GM12892 (cell line): ENCODE measurements around the gene VSIG10L2.

Experiments used
- POLR2A ChIP-seq: IDR thresholded peaks from 2 replicates; pipeline ENCODE4 v1.6.1; 2011; ENCODE audit warnings: low read depth, low read length, control low read depth
- TAF1 ChIP-seq: IDR thresholded peaks from 2 replicates; pipeline ENCODE4 v1.6.1; 2011; ENCODE audit warnings: low read depth, mild to moderate bottlenecking, control low read depth, low read length, borderline replicate concordance

DNA sequence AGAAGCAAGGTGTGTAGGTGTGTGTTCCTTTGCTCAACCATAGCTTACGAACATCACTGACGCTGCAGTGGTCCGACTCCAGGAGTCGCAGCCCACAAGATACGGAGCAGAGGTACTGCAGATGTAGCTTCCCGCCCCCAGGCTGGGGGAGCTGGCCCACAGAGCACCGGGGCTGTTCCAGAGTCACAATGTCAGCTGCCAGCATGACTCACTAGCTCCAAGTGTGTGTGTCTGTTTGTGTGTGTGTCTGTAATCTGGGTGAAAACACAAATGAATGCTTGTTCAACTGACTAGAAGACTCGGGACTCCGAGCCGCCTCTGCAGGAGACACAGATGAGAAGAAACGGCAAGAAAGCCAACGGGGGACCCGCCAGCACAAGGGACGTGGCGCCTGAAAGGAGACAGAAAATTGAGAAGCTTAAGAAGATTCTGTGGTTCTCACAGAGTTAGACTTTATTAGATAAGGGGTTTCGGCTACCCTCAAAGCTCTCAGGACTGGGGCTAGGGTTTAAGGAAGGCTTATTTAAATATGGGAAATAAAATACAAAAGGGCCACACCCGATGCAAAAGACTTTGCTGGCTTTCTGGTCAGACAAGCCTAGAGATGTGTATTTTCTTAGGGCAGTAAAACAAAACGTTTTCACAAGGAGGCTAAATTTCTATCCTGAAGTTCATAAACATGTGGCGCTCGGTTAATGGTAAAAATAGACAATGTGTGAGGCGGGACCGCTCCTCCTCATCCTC lies 10.7 kb downstream of the VSIG10L2 start:
- TF ChIP-seq POLR2A = no peak
- no peak for TF ChIP-seq TAF1
